ENCODE data around the gene GRIN1. TPM values are rescaled to one million over a fixed set of nuclear protein-coding genes. Genes with fewer than 3 reads are reported as not detected.

GRIN1 gene
- total RNA-seq, 1 donor: not detected

GRCh38 chr9:137112564-137113384, 26.2 kb upstream of the GRIN1 start:
- no peak for DNase-seq (ENCODE audit: low read depth)
- TF ChIP-seq, protein P1, sequence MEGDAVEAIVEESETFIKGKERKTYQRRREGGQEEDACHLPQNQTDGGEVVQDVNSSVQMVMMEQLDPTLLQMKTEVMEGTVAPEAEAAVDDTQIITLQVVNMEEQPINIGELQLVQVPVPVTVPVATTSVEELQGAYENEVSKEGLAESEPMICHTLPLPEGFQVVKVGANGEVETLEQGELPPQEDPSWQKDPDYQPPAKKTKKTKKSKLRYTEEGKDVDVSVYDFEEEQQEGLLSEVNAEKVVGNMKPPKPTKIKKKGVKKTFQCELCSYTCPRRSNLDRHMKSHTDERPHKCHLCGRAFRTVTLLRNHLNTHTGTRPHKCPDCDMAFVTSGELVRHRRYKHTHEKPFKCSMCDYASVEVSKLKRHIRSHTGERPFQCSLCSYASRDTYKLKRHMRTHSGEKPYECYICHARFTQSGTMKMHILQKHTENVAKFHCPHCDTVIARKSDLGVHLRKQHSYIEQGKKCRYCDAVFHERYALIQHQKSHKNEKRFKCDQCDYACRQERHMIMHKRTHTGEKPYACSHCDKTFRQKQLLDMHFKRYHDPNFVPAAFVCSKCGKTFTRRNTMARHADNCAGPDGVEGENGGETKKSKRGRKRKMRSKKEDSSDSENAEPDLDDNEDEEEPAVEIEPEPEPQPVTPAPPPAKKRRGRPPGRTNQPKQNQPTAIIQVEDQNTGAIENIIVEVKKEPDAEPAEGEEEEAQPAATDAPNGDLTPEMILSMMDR (IDR thresholded peaks at IDR 0.05; ENCODE audit: insufficient read depth, low read length): no peak

DNA sequence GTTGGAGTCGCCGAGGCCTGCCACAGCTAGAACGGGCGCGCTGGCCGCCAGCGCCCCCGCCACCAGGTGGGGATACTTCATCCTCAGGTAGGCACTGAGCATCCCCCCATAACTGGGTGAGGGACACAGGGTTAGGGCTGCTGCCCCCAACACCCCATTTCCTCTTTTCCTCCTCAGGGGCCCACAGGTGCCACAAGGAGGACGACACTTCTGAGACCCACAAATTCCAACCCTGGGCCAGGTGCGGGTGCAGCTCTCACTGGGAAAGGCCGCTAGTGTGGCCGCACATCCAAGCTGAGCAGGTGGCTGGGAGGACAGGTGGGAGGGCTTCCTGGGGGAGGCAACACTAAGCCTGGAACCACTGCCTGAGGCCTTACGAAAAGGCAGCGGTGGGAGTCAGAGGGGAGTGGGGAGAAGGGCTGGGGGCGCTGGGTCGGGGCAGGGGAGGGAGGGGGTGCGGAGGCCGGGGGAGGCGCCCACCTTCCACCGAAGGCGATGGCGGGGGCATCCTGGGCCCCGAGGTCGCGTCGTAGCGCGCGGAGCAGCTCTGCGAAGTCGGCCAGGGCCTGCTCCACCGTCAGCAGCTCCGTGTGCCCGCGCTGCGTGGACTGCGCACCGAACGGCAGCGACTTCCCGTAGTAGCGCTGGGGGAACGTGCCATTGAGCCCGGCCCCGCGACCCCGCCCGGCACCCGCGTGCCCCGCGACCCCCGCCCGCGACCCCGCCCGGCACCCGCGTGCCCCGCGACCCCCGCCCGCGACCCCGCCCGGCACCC, 25.4 kb upstream of the GRIN1 start:
- peak; percentile 12 for DNase-seq (ENCODE audit: low read depth)
- H3K4me3 ChIP-seq (ENCODE audit: low read depth, low read length): peak overlapping the region; percentile 63
- TF ChIP-seq, protein P1 (IDR thresholded peaks at IDR 0.05; ENCODE audit: insufficient read depth, low read length): no peak

More at GRCh38 chr9:137112564-137113384, 26.2 kb upstream of the GRIN1 start:
- H3K4me3 ChIP-seq (ENCODE audit: low read depth, low read length): no peak overlapping the region

DNA sequence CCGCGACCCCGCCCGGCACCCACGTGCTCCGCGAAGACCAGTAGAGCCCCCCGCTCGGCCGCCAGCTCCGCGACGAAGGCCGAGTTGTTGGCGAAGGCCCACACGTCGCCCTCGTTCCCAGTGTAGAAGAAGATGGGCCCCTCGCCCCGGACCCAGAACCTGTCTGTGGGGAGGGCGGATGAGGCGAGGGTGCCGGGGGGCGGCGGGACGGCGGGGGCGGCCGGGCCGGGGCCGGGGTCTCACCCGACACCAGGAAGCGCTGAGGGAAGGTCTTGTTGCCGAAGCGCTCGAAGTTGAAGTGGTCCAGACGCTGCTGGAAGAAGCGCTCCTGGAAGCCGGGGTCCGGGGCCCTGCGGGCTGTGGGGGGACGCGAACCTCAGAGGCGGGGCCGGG, 24.7 kb upstream of the GRIN1 start:
- TF ChIP-seq, protein P1 (IDR thresholded peaks at IDR 0.05; ENCODE audit: insufficient read depth, low read length): no peak
- no peak for DNase-seq (ENCODE audit: low read depth)
- peak overlapping the region; percentile 69 for H3K4me3 ChIP-seq (ENCODE audit: low read depth, low read length)

GRCh38 chr9:137114613-137115393, 24.2 kb upstream of the GRIN1 start, which contains the start of gene DPP7:
DPP7 (minus strand) TSS chr9:137114733; CDS start chr9:137114713, 20 bp downstream.
- TF ChIP-seq, protein P1 (IDR thresholded peaks at IDR 0.05; ENCODE audit: insufficient read depth, low read length): no peak
- H3K4me3 ChIP-seq (ENCODE audit: low read depth, low read length): peak within 1 kb of the TSS; percentile 69
- DNase-seq (ENCODE audit: low read depth): peak; percentile 27

DNA sequence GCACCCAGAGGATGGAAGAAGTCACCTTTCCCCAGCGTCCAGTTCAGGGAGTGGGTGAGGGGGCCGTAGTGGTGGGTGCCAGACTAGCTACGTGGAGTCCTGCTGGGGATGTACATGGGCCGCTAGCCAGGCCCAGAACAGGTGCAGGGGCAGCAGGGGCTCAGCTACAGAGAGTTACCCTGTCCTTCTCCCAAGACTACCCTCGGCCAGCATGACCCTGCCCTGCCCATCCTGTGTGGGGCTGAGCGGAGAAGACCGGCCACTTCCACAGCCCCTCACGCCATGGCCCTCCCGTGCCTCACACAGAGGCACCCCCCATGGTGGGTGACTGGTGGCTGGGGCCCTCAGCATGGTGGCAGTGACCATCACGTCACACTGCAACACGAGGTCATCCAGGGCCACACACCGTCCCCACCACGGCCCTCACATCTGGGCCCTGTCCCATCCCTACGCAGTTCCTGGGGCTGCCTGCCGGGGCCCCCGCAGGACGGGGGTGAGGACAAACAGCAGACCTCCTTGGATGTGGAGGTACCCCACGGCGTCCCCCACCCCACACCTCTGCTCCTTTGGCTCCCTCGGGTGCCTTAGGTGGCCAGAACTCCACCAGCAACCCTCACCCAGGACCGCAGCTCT, 23.4 kb upstream of the GRIN1 start:
- TF ChIP-seq, protein P1 (IDR thresholded peaks at IDR 0.05; ENCODE audit: insufficient read depth, low read length): no peak
- H3K4me3 ChIP-seq (ENCODE audit: low read depth, low read length): no peak overlapping the region
- no peak for DNase-seq (ENCODE audit: low read depth)

DNA sequence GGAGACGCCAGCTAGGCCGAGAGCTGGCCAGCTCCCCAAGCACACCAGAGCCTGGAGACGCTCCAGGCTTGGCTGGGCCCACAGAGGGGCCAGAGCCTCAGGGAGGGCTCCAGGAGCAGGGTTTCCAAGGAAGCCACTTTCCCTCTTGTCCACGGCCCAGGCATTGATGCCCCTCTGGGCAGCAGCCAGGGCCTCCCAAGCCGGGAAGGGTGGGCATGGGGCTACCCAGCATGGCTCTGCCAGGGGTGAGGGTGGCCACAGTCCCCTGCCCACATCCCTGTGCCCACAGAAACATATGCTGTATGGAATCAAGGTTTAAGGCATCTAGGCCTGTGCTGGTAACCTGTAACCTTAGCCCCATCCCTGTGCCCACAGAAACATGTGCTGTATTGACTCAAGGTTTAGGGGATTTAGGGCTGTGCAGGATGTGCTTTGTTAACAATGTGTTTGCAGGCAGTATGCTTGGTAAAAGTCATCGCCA, 22.9 kb upstream of the GRIN1 start:
- TF ChIP-seq, protein P1 (IDR thresholded peaks at IDR 0.05; ENCODE audit: insufficient read depth, low read length): no peak
- no peak for DNase-seq (ENCODE audit: low read depth)
- H3K4me3 ChIP-seq (ENCODE audit: low read depth, low read length): no peak overlapping the region
